ENCODE measurements around the gene ENOSF1.

DNA sequence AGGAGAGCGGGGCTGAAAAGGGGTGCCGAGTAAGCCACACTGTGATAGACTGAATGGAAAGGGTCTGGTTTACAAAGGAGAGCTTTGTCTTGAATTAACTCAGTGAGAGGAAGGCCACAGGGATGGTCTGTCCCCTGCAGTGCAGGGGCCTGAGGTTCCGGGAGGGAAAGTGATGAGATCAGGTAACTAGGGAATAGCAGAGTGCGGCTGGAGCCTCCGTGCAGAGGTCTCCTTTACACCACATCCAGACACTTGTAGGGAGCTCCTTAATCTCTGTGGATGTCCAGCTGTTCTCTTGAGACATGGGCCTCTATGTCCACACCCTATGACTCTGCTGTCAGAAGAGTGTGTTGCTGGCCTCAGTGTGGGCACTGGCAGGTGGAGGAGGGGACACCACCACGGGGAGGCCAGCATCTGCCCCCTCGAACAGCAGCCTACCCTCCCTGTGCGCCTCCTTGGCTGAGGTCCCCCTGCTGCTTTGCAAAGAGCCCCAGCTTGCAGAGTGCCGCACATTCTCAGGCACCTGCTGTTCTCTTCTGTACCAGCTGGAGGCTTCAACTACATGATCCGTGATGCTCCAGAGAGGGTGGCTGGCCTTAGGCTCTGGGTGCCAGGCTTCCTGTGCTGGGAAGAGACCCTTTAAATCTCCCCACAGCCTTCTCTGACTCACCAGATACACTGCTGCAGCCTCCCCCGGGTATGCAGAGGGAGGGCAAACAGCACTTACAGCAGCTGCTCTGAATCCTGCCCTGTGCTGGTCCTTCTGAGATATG, 25.9 kb downstream of the ENOSF1 start:
- TF ChIP-seq FOXK1 (CRISPR knock-in tag; IDR thresholded peaks at IDR 0.05; ENCODE audit: borderline replicate concordance, low read depth) (no peak), ZNF24 (IDR thresholded peaks at IDR 0.05) (no peak), MIXL1 (CRISPR knock-in tag; IDR thresholded peaks at IDR 0.05) (no peak), HNRNPK (IDR thresholded peaks at IDR 0.05; ENCODE audit: low read depth, low read length, poor library complexity, severe bottlenecking) (no peak)

Data from HepG2 (cell line).